IPS-NIHi7 (cell line): Measurements from ENCODE around the gene CYBB.

Source experiments
- DNase-seq: peaks from one replicate; pipeline ENCODE4 v3.0.0; 2012; ENCODE audit warnings: mixed read lengths; ENCODE audit errors: extremely low spot score

The CYBB gene

DNA sequence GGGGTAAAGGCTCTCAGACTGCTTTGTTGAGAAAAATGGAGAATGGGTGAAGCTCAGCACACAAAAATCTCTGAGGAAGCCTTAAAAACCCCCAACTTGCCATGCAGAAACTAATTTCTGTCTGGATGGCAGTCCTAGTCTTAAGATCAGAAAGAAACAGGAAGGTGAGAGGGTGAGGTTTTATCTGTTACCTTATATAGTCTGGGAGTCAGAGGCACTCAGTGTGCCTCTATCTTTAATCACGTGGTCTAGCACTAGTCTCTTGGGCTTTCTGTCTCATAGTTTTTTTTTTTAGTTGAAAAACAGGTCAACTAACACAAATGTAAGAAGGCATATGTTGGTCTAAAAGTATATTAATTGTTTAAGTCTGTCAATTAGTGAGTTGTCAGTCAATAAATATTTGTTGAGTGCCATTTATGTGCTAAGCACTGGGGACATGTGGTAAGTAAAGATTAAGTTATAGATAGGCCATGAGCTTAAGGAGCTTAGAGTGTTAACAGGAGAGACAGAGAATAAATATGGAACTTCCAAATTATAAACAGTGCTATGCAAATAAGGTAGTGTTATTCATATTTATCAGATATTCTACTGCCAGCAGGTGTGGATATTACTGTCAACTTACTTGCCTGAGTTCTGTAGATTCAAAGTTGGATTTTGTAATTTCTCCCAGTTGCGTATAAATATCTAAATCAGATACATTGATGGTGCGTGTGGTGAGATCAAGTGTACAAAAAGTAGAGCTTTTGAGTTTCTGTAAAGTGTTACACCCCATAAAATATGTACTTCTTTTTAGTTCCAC, 7.0 kb downstream of the CYBB start:
- DNase-seq, result no peak

DNA sequence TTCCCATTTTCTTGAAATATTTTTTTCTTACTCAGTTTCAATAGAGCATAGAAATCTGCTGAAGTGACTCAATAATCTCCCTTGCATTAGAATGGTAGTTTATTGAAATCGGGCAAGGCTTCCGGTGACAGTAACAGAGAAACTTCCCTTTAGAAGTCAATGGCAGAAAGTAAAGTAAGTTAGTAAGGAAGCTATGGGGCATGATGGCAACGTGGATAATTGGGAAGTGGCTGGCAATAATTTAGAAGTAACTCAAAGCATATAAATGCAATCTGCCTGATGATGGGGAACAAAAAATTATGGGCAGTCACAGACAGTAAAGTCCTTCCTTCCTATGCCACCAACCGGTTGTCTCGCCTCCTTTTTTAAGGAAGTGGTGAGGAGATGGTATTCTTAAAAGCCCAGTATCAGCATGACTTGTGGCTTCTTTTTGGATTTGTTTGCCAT, 7.6 kb downstream of the CYBB start:
- DNase-seq, result no peak

DNA sequence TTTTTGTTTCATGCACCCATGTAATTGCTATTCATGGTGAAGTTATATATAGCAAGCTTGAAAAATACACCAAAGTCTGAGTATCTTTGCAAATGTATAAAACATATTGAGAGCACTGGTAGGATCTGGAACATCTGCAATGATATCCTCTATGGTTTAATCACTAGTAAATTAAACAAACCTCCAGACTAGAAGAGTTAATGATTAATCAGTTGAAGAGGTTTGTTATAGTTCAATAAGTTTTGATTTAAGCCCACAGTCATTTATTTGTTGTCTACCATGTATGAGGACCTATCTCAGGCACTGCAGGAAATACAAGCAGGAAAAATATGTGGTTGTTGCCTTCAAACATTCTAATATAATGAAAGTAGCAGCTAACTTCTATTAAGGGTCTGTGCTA, 16.5 kb downstream of the CYBB start:
- DNase-seq, result no peak

DNA sequence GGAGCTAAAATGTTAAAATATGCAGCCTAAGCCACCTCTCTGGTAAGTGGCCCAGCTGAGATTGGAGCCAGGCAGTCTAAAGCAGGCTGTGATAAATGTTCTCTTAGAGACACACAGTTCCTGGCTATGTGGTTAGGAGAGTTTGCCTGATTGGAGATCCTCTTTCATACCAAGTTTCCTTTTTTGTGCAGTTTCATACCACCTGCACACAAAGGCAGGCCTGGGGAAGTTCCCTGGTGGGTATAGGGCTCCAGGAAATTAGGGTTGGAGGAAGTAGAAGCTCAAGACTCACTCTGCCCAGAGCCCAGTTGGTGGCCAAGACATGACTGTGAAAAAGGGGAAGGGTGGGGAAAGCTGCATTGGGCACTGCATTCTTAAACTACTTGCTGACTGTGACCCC, 16.9 kb downstream of the CYBB start:
- DNase-seq, result no peak

- DNase-seq, result no peak
These were observed 20.1 kb downstream of the CYBB start for GRCh38 chrX:37799936-37800335.

DNA sequence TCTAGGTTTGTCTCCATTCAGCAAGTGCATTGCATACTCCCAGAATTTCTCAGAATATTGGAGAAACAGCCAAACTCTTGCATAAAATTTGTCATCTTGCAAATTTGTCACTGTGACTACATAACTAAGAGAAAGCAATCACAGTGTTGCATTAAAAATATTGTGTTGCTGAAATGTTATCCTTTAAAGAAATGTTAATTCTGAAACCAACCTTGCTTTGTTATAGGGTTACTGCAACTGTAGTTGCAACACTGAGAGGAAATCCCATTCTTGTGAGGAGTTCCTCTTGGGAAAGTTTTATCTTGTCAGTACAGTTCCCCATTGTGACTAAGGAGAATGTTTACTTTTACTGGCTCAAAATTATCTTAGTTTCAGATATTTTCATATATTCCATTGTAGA, 20.9 kb downstream of the CYBB start:
- DNase-seq, result no peak

DNA sequence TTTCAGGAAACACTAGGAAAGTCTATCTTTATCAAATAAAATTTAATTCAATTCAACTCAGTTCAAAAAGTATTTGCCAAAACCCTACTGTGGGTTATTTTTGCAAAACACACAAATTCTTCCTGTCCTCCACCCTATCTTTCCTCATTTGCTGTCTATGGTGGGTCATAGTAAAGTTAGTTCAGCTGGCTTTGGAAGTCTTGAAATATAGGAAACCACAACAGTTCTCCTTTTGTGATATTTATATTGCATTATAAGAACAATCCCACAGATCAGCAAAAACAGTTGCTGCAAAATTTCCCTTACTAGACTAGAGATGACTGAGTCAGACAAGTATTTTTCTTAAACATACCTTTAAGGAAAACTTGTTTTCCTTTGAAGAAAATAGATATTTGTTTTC, 22.2 kb downstream of the CYBB start:
- no peak for DNase-seq

GRCh38 chrX:37803057-37803456, 23.2 kb downstream of the CYBB start:
- no peak for DNase-seq

DNA sequence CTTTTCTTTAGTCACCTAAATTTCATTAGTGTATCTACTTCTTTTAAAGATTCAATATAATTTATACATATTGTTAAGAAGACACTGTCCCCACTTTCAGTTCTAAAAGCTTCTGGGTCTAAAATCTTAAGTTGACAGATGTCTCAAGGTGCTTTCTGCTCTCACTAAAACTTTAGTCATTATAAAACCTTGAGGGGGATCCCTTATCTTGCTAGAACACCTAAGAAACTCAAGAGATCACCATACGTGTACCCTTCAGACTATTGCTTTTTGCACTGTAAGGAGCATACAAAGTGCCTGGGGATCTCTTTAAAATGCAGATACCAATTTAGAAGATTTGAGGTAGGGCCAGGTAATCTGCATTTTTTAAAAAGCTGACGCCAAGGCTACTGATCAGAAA, 30.1 kb downstream of the CYBB start:
- no peak for DNase-seq

- DNase-seq, result no peak
These were observed 32.3 kb downstream of the CYBB start for GRCh38 chrX:37812110-37812509.

- no peak for DNase-seq
These were observed 33.7 kb downstream of the CYBB start for GRCh38 chrX:37813570-37813969.

DNA sequence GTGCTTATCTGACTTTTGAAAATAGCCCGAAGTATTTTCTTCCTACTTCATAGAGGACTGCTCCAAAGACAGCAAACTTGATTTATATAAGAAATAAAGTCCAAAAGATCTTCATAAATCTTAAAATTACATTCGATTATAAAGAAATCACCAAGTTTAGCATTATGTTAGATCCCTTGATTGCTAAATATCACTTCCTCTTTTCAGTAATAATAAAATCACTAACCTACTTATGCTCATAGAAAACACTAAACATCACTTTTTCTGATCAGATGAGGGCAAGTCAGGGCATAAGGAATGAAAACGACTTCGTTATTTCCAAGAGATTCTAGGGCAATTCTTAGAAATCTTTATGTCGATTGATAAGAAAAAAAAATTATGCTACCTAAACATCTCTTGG, 35.5 kb downstream of the CYBB start:
- no peak for DNase-seq

- DNase-seq, result no peak
These were observed 36.9 kb downstream of the CYBB start for GRCh38 chrX:37816766-37817165.

- DNase-seq, result no peak
These were observed 37.3 kb downstream of the CYBB start for GRCh38 chrX:37817176-37817575.

DNA sequence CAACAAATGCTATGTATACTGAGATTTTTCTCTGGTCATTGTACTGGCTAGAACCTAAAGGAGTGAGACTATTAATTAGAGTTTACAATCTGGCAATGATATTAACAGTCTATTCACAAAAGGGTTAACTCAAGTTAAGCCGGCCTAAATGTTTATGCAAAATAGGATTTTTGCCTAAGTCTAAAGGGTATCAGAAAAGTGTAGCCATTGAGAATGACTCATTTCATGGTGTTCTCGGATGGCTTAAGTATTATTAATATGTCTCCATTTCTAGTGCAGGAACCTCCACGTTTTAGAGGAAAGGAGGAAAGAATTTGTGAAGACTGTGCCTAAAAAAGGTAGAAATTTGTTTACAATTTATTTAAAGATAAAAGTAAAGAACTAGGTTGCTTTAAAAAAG, 37.7 kb downstream of the CYBB start:
- no peak for DNase-seq

- no peak for DNase-seq
These were observed 38.2 kb downstream of the CYBB start for GRCh38 chrX:37818031-37818430.

DNA sequence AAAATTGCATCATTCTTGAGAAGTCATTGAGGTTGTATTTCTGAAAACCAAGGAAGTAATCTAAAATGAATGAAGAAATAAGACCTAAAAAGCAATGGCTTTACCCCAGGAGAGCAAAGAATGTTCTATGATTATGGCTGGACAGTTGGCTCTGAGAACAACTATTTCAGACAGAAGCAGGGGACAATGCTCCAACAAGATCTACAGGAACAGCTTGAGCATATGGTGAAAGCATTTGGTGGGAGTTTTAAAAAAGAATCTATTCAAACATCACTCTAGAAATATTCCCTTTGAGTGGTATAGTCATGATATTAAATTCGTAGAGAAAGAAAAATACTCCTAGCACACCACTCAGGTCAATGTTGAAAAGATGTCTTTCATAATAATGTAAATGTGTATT, 40.8 kb downstream of the CYBB start:
- DNase-seq, result no peak

DNA sequence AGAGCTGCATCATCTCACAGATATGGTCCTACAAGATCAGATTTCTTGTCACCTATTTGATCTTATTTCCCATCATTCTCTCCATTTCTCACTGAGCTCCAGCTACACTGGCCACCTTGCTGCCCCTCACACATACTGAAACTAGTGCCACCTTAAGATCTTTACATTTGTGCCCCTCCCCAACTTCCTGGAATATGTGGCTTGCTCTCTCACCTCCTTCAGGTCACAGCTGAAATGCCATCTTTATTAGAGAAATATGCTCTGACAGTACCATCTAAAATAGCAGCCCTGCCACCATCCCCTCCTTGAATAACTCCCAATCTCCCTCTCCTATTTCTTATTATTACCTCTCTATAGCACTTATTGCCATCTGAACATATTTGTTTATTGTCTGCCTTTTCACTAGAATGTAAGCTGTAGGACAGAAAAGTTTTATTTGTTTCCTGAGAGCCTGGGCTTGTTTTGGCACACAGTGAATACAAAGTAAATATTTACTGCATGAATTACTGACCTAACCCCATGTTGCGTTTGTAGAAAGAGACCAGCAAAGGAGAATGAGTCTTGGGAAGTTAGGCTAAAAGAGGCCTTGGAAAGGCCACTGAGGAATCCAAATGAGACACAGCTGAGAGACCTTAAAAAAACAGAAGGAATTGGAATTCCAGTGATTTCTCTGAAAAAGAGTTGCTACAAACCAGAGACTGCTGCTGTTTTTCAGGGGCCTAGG, 44.8 kb downstream of the CYBB start:
- no peak for DNase-seq

GRCh38 chrX:37825215-37825842, 45.5 kb downstream of the CYBB start:
- DNase-seq, result peak; percentile 41

DNA sequence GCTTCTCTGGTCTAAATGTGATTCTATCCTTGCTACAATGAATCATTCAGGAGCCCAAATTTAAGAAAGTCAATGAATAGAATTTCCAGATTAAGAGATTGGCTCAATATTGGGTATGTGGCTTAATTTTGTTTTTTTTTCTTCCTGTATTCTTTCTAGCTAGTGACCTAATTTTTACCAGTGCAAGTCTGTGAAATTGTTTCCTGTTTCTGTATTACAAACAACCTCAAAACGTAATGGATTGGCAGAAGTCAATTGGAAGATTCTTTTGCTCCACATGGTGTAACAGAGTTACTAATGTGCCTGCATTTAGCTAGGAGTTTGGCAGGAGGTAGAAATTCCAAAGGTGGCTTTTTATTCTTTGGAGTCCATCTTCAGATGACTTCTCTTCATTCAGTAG, 49.9 kb downstream of the CYBB start:
- DNase-seq, result no peak

DNA sequence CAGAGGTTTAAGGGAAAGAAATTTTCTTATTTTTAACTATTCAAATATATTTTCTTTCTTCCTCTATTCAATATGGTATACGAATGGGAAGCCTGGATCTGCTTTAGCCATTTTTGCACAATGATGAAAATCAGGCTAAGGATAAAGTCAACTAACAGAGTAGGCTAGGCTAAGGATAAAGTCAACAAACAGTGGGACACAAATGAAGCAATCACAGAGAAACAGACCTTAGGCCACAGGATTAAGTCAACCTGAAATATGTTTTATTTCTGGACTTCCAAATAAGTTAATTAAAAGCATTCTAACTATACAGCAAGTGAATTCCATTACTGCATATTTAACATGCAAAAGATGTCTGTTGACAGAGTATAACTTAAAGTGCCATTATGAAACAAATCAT, 50.5 kb downstream of the CYBB start:
- DNase-seq, result no peak

GRCh38 chrX:37834937-37835336, 55.1 kb downstream of the CYBB start:
- DNase-seq, result no peak

GRCh38 chrX:37840931-37841330, 61.1 kb downstream of the CYBB start:
- no peak for DNase-seq
